ENCODE results near the gene PPP1R15B.

The PPP1R15B gene

DNA sequence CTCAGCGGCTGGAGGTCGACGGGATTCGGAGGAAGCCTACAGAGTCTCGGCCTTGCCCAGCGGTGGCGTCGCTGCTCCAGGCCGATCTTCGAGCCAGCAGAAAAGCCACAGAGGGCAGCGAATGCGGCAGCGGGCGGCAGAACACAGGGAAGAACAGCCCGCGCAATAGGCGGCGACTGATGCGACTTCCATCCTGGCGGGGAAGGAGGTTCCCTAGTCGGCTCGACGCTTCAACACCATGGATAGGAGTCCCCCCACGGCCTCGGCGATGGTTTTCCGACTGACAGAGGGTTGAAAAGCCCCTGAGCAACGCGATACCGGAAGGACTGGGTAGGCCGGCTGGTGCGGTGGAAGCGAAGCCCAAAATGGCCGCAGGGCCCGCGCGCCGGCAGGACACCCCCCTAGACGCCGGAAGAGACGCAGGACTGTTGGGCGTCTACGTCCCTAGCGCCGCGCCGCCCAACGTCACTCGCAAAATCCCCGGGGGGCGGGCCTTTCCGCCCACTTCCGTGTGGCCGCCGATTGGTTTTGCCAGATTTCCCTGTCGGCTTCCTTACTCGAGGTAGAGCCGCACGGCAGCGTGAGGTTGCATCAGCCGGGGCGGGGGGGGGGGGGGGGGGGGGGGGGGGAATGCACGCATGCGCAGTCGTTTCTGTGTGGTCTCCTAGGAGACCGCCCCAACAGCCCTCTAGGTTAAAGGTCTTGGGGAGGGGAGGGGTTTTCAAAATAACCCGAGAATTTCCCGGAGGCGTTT is at the start of gene PPP1R15B:
PPP1R15B (minus strand) TSS at position 367 of the 754 bp plus-strand sequence. CDS start 406 bp downstream, outside the sequence.
- in situ Hi-C loops (cut with MboI; ENCODE audit: low sequenced_read_pairs), result no loop called here

DNA sequence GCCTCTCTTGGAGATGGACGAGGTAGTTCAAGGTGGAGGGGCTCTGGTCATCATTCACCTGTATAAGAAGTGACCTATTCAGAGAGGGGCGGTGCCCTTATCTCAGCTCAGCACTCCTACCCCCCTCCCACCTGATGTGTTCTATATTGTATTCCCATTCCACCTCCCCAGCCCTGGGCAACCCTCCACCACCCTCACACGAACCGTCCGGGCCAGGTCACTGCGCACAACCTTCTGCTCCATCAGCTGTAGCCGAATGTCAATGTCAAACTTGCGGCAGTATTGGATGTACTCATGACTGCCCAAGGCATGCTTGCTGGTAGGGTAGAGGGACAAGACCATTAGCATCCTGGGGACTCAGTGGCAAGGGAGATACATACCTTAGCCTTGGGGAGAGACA is 48.7 kb upstream of the PPP1R15B start:
- in situ Hi-C loops (cut with MboI; ENCODE audit: low sequenced_read_pairs), result no loop called here

DNA sequence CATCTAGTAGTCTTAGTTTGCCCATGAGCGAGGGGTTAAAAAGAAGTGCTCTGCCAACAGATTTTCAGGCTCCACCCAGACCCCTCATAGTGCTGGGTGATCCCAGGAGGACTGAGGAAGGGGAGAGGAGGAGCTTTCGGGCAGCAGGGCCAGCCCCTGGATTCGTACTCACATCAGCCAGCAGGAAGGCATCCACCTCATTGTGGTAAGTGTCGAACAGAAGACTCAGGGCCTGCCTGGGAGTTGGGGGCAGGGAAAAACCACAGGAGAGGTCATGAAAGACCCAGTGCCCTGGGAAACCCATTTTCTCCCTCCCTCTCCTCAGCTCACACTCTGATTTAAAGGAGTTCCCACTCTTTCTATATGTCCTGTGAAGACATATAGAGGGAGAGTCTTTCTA is 48.1 kb upstream of the PPP1R15B start:
- in situ Hi-C loops (cut with MboI; ENCODE audit: low sequenced_read_pairs), result no loop called here

DNA sequence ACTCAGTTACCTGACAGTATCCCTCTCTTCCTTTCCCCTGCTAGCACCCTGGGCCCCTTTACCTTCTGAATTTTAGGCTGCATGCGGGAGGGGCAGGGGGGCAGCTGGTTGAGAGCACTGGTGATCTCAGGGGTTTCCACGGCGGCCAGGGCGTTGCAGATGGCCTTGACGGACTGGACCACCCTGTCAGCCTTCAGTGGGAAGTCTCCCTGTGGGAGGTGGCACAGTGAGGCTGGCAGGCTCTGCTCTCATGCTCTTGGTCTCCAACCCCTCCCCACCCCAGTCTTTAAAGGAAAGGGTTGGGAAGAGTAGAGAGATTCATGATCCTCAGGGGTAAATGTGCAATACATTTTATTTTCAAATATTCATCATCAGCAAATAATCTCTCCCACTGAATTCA is 46.0 kb upstream of the PPP1R15B start:
- in situ Hi-C loops (cut with MboI; ENCODE audit: low sequenced_read_pairs), result no loop called here

DNA sequence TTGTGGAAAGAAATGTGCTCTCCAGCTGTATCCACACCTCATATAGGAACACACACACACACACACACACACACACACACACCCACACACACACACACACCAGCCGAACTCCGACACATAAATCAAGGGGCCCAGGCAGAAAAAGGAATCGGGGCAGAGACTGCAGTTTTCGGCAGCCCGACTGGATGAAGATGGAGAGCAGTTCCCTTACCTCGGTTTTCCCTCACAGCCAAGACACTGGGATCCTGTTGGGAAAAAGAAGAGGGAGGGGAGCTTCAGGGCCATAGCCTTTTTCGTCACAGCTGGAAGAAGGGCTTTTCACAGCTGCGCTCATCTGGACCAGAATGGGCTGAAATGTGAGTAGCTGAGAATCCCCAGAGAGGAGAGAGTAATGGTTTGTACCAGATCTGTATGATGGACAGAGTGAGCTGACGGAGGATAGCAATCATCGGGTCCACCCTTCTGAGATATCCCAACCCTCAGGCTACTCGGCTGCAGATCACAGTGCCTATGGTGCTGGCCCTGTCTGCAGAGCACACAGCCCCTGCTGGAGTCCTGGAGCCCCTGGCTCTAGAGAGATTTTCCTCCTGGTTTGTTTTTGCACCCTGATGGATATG is 45.3 kb upstream of the PPP1R15B start:
- in situ Hi-C loops (cut with MboI; ENCODE audit: low sequenced_read_pairs), result no loop called here

DNA sequence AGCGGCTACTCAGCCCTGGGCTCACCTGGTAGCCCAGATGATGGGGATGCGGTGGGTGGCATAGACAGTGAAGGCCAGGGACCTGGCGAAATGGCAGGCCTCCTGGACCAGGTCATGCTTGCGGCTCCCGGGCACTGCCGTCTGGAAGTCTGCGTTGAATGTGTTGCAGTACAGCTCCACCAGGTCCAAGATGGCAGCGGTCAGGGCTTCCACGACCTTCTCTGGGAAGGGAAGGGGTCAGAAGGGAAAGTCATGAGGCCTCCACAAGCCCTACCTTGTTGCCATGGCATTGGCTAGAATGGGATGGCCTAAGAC is 44.2 kb upstream of the PPP1R15B start:
- in situ Hi-C loops (cut with MboI; ENCODE audit: low sequenced_read_pairs), result no loop called here

DNA sequence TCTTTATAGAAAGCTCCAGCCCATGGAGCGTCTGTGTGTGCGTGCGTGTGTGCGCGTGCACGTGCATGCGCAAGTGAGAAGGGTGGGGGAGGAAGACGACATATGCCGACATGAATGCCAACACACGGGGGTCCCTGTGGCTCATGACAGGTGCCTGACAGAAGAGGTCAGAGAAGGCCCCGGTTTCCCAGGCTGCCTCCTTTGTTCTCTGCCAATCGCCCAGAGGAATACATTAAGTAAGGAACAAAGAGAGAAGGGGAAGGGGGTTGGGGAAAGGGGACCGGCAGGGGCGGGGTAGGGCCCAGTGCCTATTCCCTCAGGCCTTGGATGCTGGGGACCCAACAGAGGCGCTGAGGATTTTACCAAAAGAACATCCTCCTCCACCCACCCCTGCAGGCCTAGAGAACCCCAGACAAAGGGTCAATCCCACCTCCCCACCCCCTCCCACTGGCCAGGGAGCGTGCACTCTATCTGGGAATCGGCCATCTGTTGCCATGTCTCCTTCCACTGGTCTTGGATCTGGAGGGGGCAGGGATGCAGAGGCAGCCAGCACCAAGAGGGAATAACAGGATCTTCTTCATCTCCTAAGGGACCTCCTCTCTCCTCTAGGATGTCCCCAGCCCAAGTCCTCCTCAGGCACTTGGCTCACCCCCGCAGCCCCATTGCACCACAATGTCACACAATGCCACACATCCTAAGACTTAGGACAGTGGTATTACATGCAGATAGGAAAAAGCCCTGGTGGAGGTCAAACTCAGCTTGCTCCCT is 43.6 kb upstream of the PPP1R15B start:
- in situ Hi-C loops (cut with MboI; ENCODE audit: low sequenced_read_pairs), result no loop called here

DNA sequence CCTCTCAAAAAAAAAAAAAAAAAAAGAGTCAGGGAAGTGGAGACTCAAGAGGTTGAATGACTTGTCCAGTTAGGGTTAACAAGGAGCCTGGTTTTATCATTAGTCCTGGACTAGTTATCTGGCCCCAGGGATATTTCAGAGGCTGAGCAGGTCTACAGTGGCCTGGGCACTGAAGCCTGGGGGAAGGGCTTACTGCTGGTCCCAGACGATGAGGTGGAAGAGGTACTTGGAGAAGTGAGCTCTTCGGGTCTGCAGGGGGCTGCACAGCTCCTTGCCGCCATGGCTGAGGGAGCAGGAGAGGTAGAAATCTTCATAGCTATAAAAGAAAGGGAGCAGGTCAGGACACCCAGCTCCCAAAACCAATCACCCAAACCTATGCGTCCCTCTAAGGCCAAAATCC is 42.9 kb upstream of the PPP1R15B start:
- in situ Hi-C loops (cut with MboI; ENCODE audit: low sequenced_read_pairs), result no loop called here

DNA sequence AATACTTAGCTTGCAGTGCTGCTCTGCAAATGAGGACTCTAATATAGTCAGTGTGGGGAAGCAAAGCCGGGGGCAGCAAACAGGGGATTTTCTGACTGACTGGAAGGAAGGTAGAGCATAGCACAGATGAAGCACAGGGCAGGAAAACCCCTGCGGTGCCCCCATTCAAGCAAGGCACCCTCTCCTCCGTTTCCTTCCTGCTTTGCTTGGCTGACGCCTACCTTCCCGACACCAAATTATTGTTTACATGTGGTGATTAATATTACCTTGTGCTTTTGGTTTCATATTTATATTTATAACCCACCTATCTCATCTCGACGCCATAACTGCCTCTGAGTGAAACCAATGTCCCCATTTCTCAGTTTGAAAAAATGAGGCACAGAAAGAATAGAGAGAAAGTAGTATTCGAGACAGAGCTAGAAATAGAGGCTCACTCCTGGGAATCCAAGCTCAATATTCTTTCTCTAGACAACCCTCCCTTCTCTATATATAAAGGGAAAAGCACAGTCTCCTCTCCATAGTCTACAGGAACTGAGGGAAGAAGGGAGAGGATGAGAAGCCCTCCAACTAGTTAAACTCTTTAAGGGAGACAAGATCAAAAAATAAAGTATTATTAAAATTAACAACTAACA is 41.6 kb upstream of the PPP1R15B start:
- in situ Hi-C loops (cut with MboI; ENCODE audit: low sequenced_read_pairs), result no loop called here

DNA sequence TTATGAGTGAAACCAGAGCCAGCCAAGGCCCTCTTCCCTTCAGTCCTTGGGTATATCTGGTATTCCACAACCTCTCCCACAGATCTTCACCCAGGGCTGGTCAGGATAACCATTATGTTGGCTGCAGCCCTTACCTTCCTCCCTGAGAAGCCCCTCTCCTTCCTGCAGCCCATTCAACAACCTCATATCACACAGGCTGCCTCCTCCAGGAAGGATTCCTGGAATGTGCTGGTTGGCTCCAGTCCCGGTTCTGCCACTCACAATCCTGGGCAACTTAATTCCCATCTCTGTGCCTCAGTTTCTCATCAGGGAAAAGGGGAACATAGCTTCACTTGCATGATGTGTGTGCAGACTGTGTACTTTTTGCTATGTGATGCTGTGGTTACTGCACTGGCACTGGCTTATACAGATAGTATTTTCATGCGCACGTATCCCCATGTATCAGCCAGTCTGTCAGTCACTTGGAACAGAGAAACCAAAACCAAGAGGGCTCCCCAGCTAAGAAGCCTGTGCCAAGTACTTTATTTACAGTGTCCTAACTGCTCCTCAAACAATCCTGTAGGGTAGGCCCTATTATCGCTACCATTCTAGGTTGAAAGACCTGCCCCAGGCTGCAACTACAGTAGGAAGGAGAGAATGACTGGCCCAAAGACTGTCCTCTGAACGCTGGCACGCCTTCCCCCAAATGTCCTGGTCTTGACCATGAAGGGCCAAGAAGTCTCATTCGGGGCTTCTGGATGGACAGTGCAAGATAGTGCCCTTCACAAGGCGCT is 39.9 kb upstream of the PPP1R15B start:
- in situ Hi-C loops (cut with MboI; ENCODE audit: low sequenced_read_pairs), result no loop called here

DNA sequence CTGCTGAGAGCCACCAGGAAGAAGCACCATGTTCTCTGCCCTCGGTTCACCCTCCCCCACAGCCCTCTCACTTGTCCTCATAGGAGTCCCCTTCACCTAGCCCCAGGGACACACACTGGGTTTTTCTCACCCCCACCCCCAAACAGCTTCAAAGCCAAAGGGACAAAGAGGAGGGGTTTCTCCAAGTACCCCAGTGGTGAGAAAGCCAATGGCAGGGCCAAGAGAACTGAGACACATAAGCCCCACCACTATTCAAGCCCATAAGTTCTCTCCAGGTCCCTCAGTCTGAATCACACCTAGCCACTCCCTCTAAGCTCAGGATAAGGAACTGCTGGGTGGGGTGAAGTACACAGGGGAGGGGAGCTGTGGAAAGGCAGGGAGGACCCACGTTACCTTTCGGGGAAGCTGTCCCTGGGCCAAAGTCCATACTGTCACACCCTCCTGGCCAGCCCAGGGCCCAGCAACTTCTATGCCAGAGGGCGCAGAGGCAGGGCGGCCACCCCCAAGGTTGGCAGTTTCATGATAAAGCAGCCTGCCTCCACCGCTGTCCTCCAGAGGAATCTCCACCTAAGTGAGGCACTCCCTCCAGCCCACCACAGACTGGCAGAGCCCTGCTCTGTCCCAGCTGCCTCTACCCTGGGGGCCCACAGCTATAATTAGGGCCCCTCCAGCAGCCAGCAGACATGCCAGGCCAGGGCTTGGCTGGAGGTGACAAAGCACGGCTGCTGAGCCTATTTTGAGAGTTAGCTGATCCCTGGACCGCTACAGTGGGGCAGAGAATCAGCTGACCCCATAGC is 39.0 kb upstream of the PPP1R15B start:
- in situ Hi-C loops (cut with MboI; ENCODE audit: low sequenced_read_pairs), result no loop called here

DNA sequence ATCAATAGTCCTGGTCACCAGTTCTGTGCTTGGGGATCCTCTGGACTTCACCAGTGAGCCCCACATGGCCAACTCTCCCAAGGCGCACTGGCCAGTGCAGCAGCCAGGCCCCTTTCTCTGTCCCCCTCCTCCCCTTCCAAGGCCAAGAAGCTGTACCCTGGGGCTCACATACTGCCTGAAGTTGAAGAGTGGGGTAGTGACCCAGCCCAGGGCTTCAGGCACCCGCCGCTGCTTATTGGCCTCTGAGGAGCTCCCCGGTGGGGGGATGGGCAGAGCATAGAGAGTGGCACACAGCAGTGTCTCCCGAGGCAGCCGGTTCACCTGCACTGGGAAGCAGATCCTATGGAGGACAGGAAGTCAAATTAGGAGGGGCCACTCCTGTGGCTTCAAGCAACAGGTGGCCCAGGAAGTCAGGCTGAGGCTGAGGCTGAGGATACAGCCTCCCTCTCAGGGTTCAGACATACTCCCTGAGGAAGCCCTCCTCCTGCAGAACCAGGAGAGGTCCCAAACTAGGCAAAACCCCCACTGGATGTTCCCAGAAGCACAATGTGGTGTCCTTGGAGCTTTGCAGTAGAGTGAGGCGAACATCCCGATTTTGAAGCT is 38.2 kb upstream of the PPP1R15B start:
- in situ Hi-C loops (cut with MboI; ENCODE audit: low sequenced_read_pairs), result loop anchor here (5.0 kb wide), 1 partner anchor 53 kb away; no protein-coding TSS in a partner anchor

DNA sequence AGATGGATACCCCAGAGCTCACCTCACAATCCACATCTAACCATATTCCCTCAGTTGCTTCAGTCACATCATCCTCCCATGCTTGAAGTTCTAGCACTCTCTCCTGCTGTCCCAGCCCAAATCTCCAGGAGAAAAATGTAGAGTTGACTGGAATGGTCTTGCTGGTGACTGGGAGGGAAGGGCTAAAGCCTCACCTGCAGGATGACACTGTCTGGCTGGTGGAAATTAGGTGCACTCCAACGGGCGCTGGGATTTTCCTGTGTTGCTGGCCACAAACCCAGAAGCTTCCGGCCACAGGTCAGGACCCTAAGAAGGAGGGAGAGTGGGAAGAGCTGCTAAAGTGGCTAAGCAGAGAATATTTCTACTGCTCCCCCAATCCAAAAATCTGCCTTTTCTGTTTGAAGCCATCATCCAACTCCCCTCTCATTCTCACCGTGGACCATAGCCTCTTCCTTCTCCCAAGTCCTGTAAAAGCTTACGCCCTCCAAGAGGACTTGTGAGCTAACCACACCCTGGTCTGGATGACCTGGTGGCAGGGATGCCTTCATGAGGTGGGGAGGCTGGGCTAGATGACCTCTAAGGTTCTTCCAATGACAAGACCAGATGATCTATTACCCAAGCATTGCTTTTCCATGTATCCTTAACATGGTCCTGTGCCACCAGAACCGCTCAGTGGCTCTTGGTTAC is 37.5 kb upstream of the PPP1R15B start:
- in situ Hi-C loops (cut with MboI; ENCODE audit: low sequenced_read_pairs), result loop anchor here (5.0 kb wide), 1 partner anchor 53 kb away; no protein-coding TSS in a partner anchor

DNA sequence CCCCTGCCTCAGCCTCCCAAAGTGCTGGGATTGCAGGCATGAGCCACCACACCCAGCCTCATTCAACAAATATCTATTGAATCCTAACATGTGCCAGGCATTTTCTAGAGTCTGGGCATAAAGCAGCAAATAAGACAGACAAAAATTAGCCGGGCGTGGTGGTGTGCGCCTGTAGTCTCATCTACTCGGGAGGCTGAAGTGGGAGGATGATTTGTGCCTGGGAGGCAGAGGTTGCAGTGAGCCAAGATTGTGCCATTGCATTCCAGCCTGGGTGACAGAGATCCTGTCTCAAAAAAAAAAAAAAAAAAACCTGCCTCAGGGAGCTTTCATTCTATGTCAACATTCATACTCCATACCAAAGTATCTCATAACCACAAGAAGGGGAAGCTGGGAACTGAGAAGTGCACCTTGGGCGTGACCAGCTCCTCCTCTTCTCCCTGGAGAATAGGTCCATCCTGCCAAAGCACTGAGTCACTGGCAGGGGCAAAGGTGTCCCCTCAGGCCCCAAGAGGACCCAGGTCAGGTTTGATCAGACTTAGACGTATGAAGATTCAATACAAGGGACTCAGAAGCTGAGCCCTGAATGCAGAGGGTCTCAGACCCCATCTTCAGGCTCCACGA is 36.8 kb upstream of the PPP1R15B start:
- in situ Hi-C loops (cut with MboI; ENCODE audit: low sequenced_read_pairs), result loop anchor here (5.0 kb wide), 1 partner anchor 54 kb away; no protein-coding TSS in a partner anchor

DNA sequence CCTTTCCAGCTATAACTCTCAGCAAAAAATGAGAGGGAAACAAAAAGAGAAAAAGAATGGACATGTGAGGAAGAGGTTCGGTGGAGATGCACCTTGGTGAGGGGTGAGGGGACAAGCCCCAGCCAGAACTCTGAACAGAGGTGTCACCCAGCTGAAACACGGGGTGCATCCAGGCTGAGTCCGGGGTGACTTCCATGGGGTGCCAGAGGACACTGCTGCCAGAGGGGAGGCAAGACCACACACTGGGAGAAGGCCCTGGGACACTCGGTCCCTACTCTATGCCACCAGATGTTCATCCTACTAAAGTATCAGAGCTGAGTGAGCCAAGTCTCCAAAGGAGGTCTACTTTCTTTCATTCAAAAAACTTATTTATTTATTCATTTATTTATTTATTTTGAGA is 36.1 kb upstream of the PPP1R15B start:
- in situ Hi-C loops (cut with MboI; ENCODE audit: low sequenced_read_pairs), result loop anchor here (5.0 kb wide), 1 partner anchor 55 kb away; no protein-coding TSS in a partner anchor

DNA sequence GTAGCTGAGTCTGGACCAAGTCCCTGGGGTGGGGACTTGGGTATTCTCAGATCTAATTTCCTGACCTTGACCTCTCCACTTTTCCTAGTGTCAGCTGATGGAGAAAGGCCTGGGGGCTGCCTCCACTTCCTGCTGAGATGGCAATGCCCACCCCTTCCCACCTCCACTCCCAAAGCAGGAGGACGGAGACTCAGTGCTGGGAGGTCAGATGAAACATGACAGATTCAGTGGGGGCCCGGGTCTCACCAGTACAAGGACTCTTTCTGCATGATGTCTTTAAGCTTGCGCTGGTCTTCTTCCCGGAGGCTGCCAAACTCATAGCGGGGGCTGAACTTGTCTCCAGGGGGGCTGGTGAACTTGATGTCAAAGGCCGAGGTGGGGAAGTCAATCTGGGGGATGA is 35.6 kb upstream of the PPP1R15B start:
- in situ Hi-C loops (cut with MboI; ENCODE audit: low sequenced_read_pairs), result loop anchor here (5.0 kb wide), 1 partner anchor 55 kb away; no protein-coding TSS in a partner anchor

DNA sequence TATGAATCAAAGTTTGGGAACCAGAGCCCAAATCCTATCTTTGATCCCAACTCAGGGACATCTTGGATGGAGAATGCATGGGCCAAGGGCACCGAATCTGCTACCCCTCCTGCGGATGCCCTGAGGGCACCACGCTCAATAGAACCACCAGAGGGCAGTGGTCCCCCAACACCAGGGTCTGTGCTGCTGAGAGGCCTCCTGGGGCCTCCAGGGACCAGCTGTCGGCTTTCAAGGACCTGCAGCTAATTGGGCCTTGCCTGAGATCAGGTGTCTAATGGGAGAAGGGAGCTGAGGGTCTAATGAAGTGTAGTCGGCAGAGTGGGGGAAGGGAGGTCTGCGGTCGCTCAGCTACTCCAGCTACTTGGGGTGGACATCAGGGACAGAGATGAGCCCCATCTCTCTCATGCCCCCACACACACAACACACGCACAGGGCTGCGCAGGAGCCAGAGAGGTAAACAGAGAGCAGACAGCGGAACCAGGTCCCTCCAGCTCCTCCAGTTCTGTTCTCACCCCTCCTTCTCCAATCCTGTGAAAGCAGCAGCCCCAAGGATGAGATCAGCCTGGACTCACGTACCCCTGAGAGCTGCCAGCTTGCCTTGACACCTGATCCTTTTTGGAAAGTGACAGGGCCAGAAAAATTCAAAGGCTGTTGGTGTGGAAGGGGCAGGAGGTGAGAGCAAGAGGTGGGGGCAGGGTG is 34.9 kb upstream of the PPP1R15B start:
- in situ Hi-C loops (cut with MboI; ENCODE audit: low sequenced_read_pairs), result loop anchor here (5.0 kb wide), 1 partner anchor 56 kb away; no protein-coding TSS in a partner anchor
